ENCODE measurements around the gene MIDN.

DNA sequence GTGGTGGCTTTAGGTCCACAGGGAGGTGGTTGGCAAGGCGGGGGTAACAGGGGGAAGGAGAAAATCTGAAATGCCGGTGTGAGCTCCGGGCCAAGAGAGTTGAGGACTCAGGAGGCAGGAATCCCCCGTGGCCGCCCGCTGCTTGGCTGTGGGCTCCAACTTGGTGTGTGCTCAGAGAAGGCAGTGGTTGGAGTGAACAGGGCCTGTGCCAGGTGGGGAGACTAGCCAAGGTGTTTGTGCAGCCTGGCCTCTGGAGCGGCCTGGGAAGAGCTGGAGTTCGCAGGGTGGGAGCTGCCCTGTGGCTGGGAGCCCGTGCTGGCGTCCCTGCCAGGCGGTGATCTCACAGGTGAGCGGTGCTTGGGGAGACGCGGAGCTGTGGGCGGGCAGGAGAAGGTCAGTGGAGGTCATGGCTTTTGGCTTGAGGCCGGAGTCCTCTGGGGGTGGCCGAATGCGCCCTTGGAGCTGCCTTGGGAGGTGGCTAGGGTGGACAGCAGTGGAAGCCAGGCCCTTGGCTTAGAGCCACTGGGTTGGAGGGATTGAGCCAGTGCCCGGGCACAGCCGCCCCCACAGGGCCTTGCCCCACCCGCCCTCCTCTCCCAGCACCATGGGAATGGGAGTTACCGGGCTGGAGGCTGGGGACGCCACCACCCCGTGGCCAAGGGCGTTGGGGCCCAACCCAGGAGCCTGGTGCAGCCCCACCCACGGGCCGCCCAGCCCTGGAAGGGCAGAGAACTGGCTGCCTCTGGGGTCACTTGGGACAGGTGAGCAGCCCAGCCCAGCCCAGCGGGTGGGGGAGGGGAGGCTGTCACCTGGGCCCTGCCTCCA is 13.6 kb downstream of the MIDN start:
- TF ChIP-seq, protein P1, sequence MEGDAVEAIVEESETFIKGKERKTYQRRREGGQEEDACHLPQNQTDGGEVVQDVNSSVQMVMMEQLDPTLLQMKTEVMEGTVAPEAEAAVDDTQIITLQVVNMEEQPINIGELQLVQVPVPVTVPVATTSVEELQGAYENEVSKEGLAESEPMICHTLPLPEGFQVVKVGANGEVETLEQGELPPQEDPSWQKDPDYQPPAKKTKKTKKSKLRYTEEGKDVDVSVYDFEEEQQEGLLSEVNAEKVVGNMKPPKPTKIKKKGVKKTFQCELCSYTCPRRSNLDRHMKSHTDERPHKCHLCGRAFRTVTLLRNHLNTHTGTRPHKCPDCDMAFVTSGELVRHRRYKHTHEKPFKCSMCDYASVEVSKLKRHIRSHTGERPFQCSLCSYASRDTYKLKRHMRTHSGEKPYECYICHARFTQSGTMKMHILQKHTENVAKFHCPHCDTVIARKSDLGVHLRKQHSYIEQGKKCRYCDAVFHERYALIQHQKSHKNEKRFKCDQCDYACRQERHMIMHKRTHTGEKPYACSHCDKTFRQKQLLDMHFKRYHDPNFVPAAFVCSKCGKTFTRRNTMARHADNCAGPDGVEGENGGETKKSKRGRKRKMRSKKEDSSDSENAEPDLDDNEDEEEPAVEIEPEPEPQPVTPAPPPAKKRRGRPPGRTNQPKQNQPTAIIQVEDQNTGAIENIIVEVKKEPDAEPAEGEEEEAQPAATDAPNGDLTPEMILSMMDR (IDR thresholded peaks at IDR 0.05 in 4 of 5, conservative IDR thresholded peaks at IDR 0.05 in 1 of 5): no peak
- TF ChIP-seq POLR2A (IDR thresholded peaks at IDR 0.05): no peak
